IMR-90 (cell line): ENCODE data around the gene PLAAT1. TPM values are rescaled to one million over a fixed set of nuclear protein-coding genes. Genes with fewer than 3 reads are reported as not detected.

Experiments used
- ATAC-seq: fragments of 200-7000 bp; cut with Tn5 transposase; 2 replicates; pipeline ENCODE4 v1.9.1; 2020; ENCODE audit warnings: low read depth, mild to moderate bottlenecking, moderate library complexity
- BruUV-seq: library from RNA; stranded (reverse); fragments of 400-500 nt; replicated peaks from 2 replicates; lab custom pipeline; 2021; lab: Mats Ljungman, UMichigan
- CTCF ChIA-PET: fragments of 300-600 bp; formaldehyde crosslinking; extraction: SDS; loops from one replicate; lab custom pipeline; 2021; ENCODE audit warnings: antibody characterized with exemption; lab: Yijun Ruan, JAX
- POLR2A ChIA-PET: fragments of 300-600 bp; sonication (Branson Sonifier 250); formaldehyde crosslinking; loops from one replicate; lab custom pipeline; 2022; ENCODE audit warnings: antibody characterized with exemption; ENCODE audit not compliant: unreplicated experiment; lab: Charles Lee
- DNase-seq: peaks from one replicate; pipeline ENCODE4 v3.0.0; 2013
- H2AFZ ChIP-seq: replicated peaks from 2 replicates; pipeline ENCODE3; 2013; ENCODE audit warnings: low read length, mild to moderate bottlenecking; ENCODE audit not compliant: poor library complexity
- H2AK5ac ChIP-seq: 2 replicates; pipeline ENCODE4 v1.6.1; 2013; ENCODE audit warnings: low read depth, low read length, inconsistent platforms
- H2AK9ac ChIP-seq: replicated peaks from 2 replicates; pipeline ENCODE3; 2013; ENCODE audit warnings: mild to moderate bottlenecking, low read depth, low read length, moderate library complexity; ENCODE audit not compliant: poor library complexity
- H2BK120ac ChIP-seq: 2 replicates; pipeline ENCODE4 v1.6.1; 2013; ENCODE audit warnings: low read depth, low read length, inconsistent platforms
- H2BK15ac ChIP-seq: 3 replicates; pipeline ENCODE4 v1.6.1; 2013; ENCODE audit warnings: low read depth, low read length, inconsistent platforms
- H2BK20ac ChIP-seq: 2 replicates; pipeline ENCODE4 v1.6.1; 2013; ENCODE audit warnings: low read depth, mild to moderate bottlenecking, inconsistent platforms, low read length, moderate library complexity
- H2BK5ac ChIP-seq: 2 replicates; pipeline ENCODE4 v1.6.1; 2013; ENCODE audit warnings: mild to moderate bottlenecking, low read depth, low read length, inconsistent platforms; ENCODE audit not compliant: poor library complexity, severe bottlenecking
- H3K14ac ChIP-seq: replicated peaks from 2 replicates; pipeline ENCODE4 v1.6.1; 2013; ENCODE audit warnings: low read depth, low read length, inconsistent platforms
- H3K18ac ChIP-seq: 2 replicates; pipeline ENCODE4 v1.6.1; 2013; ENCODE audit warnings: low read depth, low read length, control low read depth
- H3K23ac ChIP-seq: 2 replicates; pipeline ENCODE4 v1.6.1; 2013; ENCODE audit warnings: low read depth, low read length, inconsistent platforms
- H3K27ac ChIP-seq: 2 replicates; pipeline ENCODE4 v1.5.1; 2013; ENCODE audit warnings: mild to moderate bottlenecking, control low read depth, low read length; ENCODE audit not compliant: insufficient read depth
- H3K27me3 ChIP-seq: 2 replicates; pipeline ENCODE4 v1.6.1; 2013; ENCODE audit warnings: low read length; ENCODE audit not compliant: control insufficient read depth, insufficient read depth
- H3K36me3 ChIP-seq: 2 replicates; pipeline ENCODE4 v1.6.1; 2013; ENCODE audit warnings: low read length, mixed read lengths; ENCODE audit not compliant: control insufficient read depth, insufficient read depth
- H3K4ac ChIP-seq: 2 replicates; pipeline ENCODE4 v1.6.1; 2013; ENCODE audit warnings: low read depth, low read length, inconsistent platforms
- H3K4me1 ChIP-seq: 2 replicates; pipeline ENCODE4 v1.6.1; 2013; ENCODE audit warnings: low read length, mixed read lengths; ENCODE audit not compliant: control insufficient read depth, insufficient read depth
- H3K4me2 ChIP-seq: 2 replicates; pipeline ENCODE4 v1.6.1; 2013; ENCODE audit warnings: low read depth, mild to moderate bottlenecking, control low read depth, low read length, moderate library complexity
- H3K4me3 ChIP-seq: 2 replicates; pipeline ENCODE4 v1.5.1; 2013; ENCODE audit warnings: low read depth, mild to moderate bottlenecking, control low read depth, low read length, moderate library complexity; ENCODE audit not compliant: insufficient read depth
- H3K56ac ChIP-seq: 2 replicates; pipeline ENCODE4 v1.6.1; 2013; ENCODE audit warnings: low read length, inconsistent platforms; ENCODE audit not compliant: insufficient read depth; ENCODE audit errors: extremely low read depth
- H3K79me1 ChIP-seq, 2 experiments: 2 replicates each; pipeline ENCODE4 v1.6.1; 2013; ENCODE audit warnings: low read length in 2 of 2, inconsistent platforms in 1 of 2, low read depth in 1 of 2
- H3K9ac ChIP-seq: 2 replicates; pipeline ENCODE4 v1.6.1; 2013; ENCODE audit warnings: low read depth, low read length, control low read depth
- H3K9me1 ChIP-seq: 2 replicates; pipeline ENCODE4 v1.6.1; 2013; ENCODE audit warnings: low read length, inconsistent platforms; ENCODE audit not compliant: insufficient read depth
- H3K9me3 ChIP-seq: 2 replicates; pipeline ENCODE4 v1.6.1; 2013; ENCODE audit warnings: low read length; ENCODE audit not compliant: control insufficient read depth, insufficient read depth
- H4K20me1 ChIP-seq: 2 replicates; pipeline ENCODE4 v1.6.1; 2013; ENCODE audit warnings: low read length, inconsistent platforms; ENCODE audit not compliant: insufficient read depth
- H4K5ac ChIP-seq: 2 replicates; pipeline ENCODE4 v1.6.1; 2013; ENCODE audit warnings: mild to moderate bottlenecking, low read depth, low read length, control low read depth
- H4K8ac ChIP-seq, 2 experiments: 2 replicates each; pipeline ENCODE4 v1.6.1; 2013; ENCODE audit warnings: low read depth in 2 of 2, low read length in 2 of 2, control low read depth in 1 of 2, inconsistent platforms in 1 of 2
- H4K91ac ChIP-seq: 2 replicates; pipeline ENCODE4 v1.6.1; 2013; ENCODE audit warnings: low read depth, low read length, inconsistent platforms; ENCODE audit not compliant: insufficient read depth
- CHD1 ChIP-seq: IDR thresholded peaks from 2 replicates; pipeline ENCODE4 v1.6.1; 2012; ENCODE audit warnings: low read depth, low read length, improper control_type of control experiment
- CTCF ChIP-seq: conservative IDR thresholded peaks from 2 replicates; pipeline ENCODE4 v1.5.1; 2012; ENCODE audit warnings: mild to moderate bottlenecking, low read depth, low read length, improper control_type of control experiment
- ELK1 ChIP-seq: fragments of 150-350 bp; IDR thresholded peaks from 2 replicates; pipeline ENCODE4 v1.6.1; 2016; ENCODE audit warnings: low read depth, mild to moderate bottlenecking, low read length, moderate library complexity, borderline replicate concordance
- NFE2L2 ChIP-seq: fragments of 150-350 bp; IDR thresholded peaks from 2 replicates; pipeline ENCODE4 v1.6.1; 2016; ENCODE audit warnings: low read depth, mild to moderate bottlenecking, low read length
- RAD21 ChIP-seq: IDR thresholded peaks from 2 replicates; pipeline ENCODE4 v1.6.1; 2012; ENCODE audit warnings: low read length, improper control_type of control experiment
- RFX5 ChIP-seq: IDR thresholded peaks from 2 replicates; pipeline ENCODE4 v1.8.0; 2012; ENCODE audit warnings: low read depth, mild to moderate bottlenecking, low read length, moderate library complexity
- SMC3 ChIP-seq: fragments of 150-350 bp; IDR thresholded peaks from 2 replicates; pipeline ENCODE4 v1.6.1; 2016; ENCODE audit warnings: low read depth, mild to moderate bottlenecking, antibody characterized with exemption, low read length, moderate library complexity
- USF2 ChIP-seq: fragments of 150-350 bp; IDR thresholded peaks from 2 replicates; pipeline ENCODE4 v1.6.1; 2017; ENCODE audit warnings: mild to moderate bottlenecking, antibody characterized with exemption, low read length, low read depth
- WGBS, 2 experiments: methylation state at CpG; one replicate each; pipeline versions ENCODE4 v1.1.5 to v1.1.7; 2013; ENCODE audit warnings: missing lambda C conversion rate in 2 of 2; ENCODE audit not compliant: insufficient read length in 1 of 2; ENCODE audit errors: extremely low coverage in 2 of 2; 5-methylcytosine and 5-hydroxymethylcytosine counted together
- dilution Hi-C: fragments of 300-500 bp; cut with HindIII; formaldehyde crosslinking; loops from one replicate; pipeline ENCODE4 v1.14.3; 2018; ENCODE audit warnings: low sequenced_read_pairs; ENCODE audit not compliant: unreplicated experiment
- in situ Hi-C: fragments of 300-500 bp; cut with MboI; formaldehyde crosslinking; loops from 3 replicates; pipeline ENCODE4 v1.14.3; 2019; ENCODE audit warnings: low sequenced_read_pairs, inconsistent platforms, mixed read lengths
- intact Hi-C: fragments of 100-400 bp; cut with micrococcal nuclease; formaldehyde crosslinking; loops from 2 replicates; pipeline ENCODE4 v1.10.0; 2022
- polyA plus RNA-seq, 3 experiments: library from polyadenylated mRNA; depleted of rRNA; stranded (reverse); fragments of >200 nt; gene quantifications; 2 replicates each; pipeline ENCODE4 v1.2.3, GENCODE V29; 2012; ENCODE audit warnings: low replicate concordance in 1 of 3
- total RNA-seq: library from RNA; depleted of rRNA; stranded (reverse); fragments of >200 nt; gene quantifications from 2 replicates; pipeline ENCODE4 v1.2.3, GENCODE V29; 2012

PLAAT1 gene
- total and polyA plus RNA-seq, 2 of the 4 experiments (the other 2 are of a cell fraction) = 0.54 to 0.68 TPM

GRCh38 chr3:193295985-193296384 lies 55.0 kb downstream of the PLAAT1 start:
- Histone ChIP-seq H4K91ac (no peak overlapping the region), H3K4me1 (no peaks in the 10 kb centered on the region), H3K79me1 (no peaks in the 10 kb centered on the region), H3K23ac (no peak overlapping the region), H3K56ac (no peak overlapping the region), H2AFZ (no peak overlapping the region), H3K14ac (no peak overlapping the region), H2BK20ac (no peak overlapping the region), H3K4me2 (no peak overlapping the region), H3K27me3 (no peaks in the 10 kb centered on the region), H2AK5ac (no peak overlapping the region), H4K20me1 (no peaks in the 10 kb centered on the region), H3K36me3 (no peaks in the 10 kb centered on the region), H3K18ac (no peak overlapping the region), H2BK120ac (no peak overlapping the region), H3K9me1 (no peaks in the 10 kb centered on the region), H4K5ac (no peak overlapping the region), H3K27ac (no peak overlapping the region), H3K4ac (no peak overlapping the region), H4K8ac (no peak overlapping the region), H3K9ac (no peak overlapping the region), H2BK15ac (no peak overlapping the region), H2AK9ac (no peak overlapping the region), H2BK5ac (no peak overlapping the region), H3K4me3 (no peak overlapping the region), H3K9me3 (peaks cover 10% of the 10 kb centered on the region)
- CTCF ChIA-PET = no interaction called here
- BruUV-seq = no TSS peak
- dilution Hi-C loops = no loop called here
- POLR2A ChIA-PET = no interaction called here
- in situ Hi-C loops = no loop called here
- TF ChIP-seq ELK1 = no peak
- TF ChIP-seq NFE2L2 = no peak
- no peak for TF ChIP-seq RFX5
- TF ChIP-seq RAD21 = no peak
- TF ChIP-seq CTCF = no peak
- no peak for TF ChIP-seq SMC3
- no peak for TF ChIP-seq CHD1
- no peak for TF ChIP-seq USF2
- no peak for ATAC-seq
- no peak for DNase-seq
- intact Hi-C loops = no loop called here
- WGBS, 2 experiments = no CpG with 5 or more reads among the region's 2 CpGs
